HG02759 (cell line): Measurements from ENCODE around the gene ATOH8.

ENCODE experiments used
- ATAC-seq: cut with Tn5 transposase; IDR thresholded peaks from one replicate; pipeline ENCODE4 v1.9.1; 2021; ENCODE audit warnings: mild to moderate bottlenecking, moderate library complexity; ENCODE audit not compliant: unreplicated experiment

ATOH8 gene

GRCh38 chr2:85786444-85786843, 32.7 kb downstream of the ATOH8 start:
- ATAC-seq: no peak

- no peak for ATAC-seq
These were observed 33.1 kb downstream of the ATOH8 start for GRCh38 chr2:85786865-85787264.

DNA sequence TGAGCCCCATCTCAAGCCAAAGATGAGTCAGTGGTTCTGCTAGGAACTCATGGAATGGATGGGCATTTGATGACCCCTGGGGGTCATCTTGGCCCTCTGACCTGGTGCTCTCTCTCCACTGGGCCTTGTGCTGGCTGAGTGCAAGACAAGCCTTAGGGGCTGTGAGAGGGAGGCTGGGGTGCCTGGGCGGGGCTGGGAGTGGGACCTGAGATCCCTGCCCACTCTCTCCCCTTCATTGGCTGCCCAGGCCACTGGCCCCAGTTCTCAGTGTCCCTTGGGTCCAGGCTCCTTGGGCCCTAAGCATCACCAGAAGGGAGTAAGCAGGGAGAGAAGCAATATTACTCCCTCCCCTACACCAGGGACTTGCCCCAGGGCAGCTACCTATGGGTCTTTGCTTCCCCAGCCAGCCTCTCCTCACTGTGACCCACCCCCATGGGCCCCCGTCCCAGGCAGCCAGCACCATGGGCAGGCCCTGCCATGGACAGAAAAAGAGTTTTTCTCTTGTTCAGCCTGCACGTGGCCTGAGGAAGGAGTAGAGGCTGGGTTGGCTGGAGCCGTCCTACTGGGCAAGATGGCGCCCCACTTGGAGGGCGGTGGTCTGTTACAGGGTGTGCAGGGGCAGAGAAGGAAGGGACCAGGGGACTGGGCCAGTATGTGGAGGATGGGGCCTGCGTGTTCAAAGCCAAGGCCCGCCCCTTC, 33.6 kb downstream of the ATOH8 start:
- ATAC-seq: no peak

DNA sequence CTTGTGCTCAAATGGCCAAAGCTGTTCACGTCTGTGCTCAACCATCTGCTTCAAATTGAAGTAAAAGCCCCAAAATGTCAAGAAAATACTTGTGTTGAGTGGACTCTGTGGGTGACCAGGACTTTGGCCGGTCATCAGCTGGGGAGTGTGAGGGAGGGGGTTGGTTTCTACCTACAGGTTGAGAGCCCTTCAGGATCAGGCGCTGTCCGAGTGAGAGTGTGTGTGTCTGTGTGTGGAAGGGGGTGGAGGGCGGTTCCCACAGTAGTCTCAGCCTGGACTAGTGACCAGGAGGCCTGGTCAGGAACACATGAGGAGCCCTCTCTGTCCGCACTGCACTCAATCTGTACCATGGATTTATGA, 34.2 kb downstream of the ATOH8 start:
- ATAC-seq: no peak

DNA sequence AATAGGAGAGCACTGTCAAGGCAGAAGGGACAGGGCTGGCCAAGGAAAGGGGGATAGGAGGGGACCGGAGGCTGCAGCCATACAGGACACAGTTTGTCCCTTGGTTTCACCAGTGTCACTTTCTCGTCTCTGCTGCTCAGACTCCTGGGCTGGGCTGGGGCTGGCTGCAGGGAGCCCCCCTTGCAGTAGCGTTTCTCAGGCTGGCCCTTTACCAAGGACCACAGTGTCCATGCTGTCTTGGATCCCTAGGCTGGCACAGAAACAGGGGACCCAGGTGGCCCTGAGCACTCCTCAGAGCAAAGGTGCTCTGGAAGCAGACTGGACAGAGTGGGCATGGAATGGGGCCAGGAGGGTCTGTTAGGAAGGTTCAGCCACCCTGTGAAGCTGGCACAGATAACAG, 34.8 kb downstream of the ATOH8 start:
- no peak for ATAC-seq

DNA sequence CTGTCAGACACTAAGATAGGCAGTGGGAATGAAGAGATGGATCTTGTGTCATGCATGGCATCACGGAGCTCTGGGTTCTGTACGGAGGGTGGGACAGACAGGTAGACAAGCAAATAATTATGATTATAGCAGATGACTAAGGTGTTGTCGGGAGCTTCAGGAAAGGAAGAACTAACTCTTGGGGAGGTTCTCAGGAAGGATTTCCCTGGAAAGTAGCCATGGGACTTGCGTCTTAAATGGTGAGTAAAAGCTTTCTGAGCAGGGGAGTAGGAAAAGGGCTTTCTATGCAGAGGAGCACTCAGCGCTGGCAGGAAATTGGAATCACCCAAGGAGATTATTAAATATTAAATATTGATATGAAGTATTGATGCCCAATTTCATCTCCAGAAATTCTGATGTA, 35.5 kb downstream of the ATOH8 start:
- ATAC-seq: no peak

GRCh38 chr2:85790032-85790431, 36.2 kb downstream of the ATOH8 start:
- no peak for ATAC-seq

- no peak for ATAC-seq
These were observed 36.9 kb downstream of the ATOH8 start for GRCh38 chr2:85790499-85791188.

DNA sequence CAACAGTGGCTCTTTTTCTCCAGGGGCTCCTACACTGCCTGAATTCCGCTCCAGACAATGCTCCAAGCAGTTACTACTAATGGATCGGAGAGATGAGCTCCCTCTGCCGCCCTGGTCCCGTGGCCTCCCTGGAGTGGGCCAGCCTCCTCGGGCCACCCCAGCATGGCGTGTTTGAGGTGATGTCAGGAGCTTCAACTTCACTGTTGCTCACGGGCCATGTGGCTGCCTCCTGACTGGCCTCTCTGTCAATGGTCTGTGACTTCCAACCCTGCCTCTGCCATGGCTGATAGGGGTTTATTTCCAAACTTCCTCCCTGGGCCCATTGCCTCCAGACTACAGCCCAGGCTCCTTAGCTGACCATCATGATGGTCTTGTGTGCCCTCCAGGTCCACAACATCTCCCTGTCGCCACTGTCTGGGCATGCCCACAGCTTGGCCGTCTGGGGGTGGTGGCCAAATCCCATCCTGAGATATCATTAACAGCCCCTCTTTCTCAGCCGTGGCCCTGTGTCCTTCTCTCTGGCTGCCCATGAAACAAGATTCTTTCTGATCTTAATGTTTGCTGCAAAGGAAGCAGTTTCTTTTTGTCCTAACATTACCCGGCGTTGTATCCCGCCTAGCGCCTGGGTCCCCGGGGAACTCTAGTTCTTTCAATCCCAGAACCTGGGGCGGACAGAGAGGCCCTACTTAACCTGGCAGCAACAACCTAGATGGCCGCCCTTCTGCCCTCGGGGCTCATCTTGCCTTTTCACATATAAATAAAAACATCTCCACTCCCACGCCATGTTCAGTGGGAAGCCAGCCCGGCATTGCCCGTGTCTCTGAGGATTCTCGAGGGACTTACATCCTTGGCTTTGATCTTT, 38.1 kb downstream of the ATOH8 start:
- no peak for ATAC-seq

DNA sequence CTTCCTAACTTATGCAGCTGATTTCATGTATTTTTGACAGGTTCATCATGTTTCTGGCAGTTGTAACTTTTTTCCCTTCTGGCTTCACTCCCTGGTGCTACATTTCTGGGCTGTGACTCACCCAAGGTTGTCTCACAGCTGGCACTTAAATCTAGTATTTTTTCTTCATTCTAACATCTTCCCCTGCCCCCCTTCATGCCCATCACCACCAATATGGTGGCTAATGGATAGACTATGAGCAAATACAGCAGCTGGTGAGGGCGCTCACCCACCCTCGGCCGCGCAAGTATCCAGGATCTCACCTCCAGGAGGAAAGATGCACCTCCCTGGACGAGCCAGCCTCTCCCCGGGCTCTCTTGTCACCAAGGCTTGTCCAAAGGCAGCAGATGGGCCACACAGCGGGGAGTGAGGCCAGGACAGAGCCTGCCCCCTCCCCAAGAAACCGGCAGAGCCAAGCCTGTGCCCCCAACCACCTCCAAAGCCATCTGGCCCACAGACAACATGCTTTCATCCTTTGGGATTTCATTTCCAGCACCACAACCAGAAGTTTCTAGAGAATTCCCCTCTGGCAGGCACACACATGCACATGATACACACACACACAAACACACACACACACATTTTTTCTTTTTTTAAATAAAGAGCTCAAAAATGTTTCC, 39.1 kb downstream of the ATOH8 start:
- ATAC-seq: no peak

GRCh38 chr2:85793584-85793983, 39.8 kb downstream of the ATOH8 start:
- no peak for ATAC-seq

DNA sequence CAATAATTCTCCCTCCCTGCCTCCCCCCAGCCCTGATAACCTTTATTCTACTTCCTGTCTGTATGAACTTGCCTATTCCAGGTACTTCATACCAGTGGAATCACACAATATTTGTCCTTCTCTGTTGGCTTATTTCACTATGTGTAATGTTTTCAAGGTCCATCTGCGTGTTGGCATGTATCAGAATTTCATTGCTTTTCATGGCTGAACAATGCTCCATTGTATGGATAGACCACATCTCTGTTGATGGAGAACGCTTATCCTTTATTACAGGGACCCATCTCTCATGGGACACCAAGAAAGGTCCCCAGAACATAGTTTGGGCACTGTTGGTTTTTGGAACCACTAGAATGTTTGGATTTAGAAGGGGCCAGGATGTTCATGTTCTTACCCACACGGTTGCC, 40.2 kb downstream of the ATOH8 start:
- no peak for ATAC-seq

DNA sequence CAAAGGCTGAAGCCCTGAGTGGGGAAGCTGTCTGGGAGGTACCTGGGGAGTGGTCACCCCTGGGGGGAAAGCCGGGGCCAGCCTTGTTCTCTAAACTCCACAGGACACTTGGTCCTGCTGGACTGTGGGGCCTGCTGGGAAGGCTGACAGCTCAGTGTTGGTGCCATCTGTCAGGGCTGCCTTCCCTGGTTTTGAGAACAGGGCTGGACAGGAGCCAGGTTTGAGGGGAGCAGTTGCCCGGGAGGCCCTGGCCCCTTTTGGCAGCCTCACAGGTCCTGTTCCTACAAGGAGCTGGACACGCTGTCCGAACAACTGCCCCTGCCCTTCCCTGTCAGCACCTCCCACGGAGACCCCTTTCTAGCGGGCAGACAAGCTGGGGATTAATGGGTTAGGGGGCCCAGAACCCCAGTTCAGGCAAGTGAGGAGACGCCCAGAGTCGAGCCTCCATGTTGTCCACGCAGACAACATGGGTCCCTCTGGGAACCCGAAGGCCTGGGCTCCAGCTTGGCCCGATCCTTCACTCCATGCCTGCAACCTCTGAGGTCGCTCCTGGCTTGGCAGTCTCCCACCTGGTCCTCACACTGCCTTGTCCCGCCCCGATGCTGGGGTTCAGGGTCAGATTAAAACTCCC, 40.8 kb downstream of the ATOH8 start:
- ATAC-seq: no peak

DNA sequence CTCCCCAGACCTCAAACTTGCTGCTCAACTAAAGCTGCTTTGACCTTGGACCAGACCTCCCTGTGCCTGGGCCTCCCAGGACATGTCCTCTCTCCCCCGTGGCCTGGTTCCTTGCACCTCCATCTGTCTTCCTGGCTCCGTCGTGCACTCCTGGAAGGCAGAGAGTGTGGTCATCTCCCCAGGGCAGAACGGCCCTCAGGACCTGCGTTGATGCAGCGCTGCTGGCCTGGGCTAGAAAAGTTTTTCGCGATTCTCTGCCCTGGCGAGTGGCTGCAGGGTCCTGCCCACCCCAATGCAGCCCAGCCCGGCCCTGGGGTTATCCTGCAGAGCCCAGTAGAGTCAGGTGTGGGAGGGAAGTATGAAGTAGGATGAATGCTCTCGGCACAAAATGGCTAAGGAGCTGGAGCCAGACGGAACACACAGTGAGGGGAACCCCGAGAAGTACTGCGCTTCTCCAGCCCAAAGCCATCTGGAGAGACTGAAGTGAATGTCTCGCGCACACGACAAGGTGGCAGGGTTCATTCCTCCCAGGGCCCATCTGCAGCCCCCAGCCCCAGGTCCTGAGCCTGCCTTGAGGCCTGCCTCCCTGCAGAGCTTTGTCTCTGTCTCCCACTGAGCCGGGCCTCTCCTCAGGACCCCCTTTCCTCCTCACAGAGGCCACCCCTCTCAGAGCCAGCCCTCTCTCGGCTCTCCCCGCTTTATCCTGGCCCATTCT, 41.7 kb downstream of the ATOH8 start:
- ATAC-seq: no peak

DNA sequence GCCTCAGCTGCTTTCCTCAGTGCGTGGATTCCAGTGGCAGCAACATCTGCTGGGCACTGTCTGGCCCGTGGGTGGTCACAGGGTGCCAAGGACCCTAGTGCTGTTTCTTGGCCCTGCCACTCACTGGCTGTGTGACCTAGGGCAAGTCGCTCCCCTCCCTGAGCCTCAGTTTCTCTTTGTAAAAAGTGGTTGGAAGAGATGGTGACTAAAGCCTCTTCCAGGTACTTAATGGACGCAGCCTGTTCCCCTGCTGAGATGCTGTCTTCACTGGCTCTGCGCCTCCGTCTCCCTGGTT, 42.2 kb downstream of the ATOH8 start:
- ATAC-seq: no peak

DNA sequence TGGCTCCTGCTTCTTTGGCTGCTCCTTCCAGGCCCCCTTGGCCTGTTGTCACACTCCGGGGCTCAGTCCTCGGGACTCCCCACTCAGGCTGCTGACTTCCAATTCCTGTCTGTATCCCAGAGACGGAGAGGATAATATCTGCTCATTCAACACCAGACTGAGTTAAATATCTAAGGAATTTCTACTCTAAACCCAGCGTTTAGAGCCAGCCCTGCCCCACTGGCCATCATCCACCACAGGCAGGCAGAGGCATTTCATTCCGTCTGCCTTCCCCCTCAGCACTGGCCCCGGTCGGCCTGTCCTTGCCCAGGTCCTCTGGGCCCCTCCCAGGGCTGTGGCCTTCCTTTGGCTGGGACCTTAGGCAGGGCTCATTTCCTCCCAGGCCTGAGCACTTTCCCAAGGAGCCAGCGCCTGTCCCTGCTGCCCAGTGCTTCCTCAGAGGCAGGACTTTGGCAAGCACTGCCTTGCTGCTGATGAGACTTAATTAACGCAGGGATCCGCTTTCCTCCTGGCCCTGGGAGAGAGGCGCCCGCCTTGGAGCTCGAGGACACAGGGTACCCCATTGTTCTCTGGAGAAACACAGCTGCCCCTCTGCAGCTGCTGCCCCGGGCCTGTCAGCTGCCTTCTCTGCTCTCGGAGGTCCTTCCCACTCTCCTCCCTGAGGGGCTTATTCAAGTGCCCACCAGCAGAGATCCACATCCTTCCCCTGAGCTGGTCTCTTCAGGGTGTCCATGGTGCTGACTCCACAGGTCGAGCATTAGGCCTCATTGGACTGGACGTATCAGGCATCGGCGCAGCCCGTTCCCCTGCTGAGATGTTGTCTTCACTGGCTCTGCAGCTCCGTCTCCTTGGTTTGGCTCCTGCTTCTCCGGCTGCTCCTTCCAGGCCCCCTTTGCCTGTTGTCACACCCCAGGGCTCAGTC, 42.8 kb downstream of the ATOH8 start:
- no peak for ATAC-seq

GRCh38 chr2:85797263-85797660, 43.5 kb downstream of the ATOH8 start:
- no peak for ATAC-seq

GRCh38 chr2:85797921-85798320, 44.1 kb downstream of the ATOH8 start:
- no peak for ATAC-seq

- ATAC-seq: no peak
These were observed 45.6 kb downstream of the ATOH8 start for GRCh38 chr2:85799215-85799956.
